Measurements from ENCODE around the gene PJA2.

PJA2 gene

GRCh38 chr5:109408991-109409843 is 557 bp downstream of the PJA2 start:
- DNase-seq, result peak; percentile 76 to 91

- DNase-seq, result peak; percentile 9 to 46
These were observed 1.9 kb downstream of the PJA2 start for GRCh38 chr5:109407913-109408312.

GRCh38 chr5:109406719-109407118 is 3.1 kb downstream of the PJA2 start:
- DNase-seq, result no peak

GRCh38 chr5:109404428-109404960 is 5.3 kb downstream of the PJA2 start:
- DNase-seq, result no peak

- no peak for DNase-seq
These were observed 6.3 kb downstream of the PJA2 start for GRCh38 chr5:109403469-109403868.

GRCh38 chr5:109399092-109399759 is 10.5 kb downstream of the PJA2 start:
- DNase-seq, result no peak

GRCh38 chr5:109396965-109397364 is 12.8 kb downstream of the PJA2 start:
- DNase-seq, result no peak

- DNase-seq, result peak in 1 of 2 donors; percentile 1
These were observed 15.0 kb downstream of the PJA2 start for GRCh38 chr5:109394806-109395205.

GRCh38 chr5:109390188-109390587 is 19.6 kb downstream of the PJA2 start:
- DNase-seq, result no peak

- DNase-seq, result no peak
These were observed 21.4 kb downstream of the PJA2 start for GRCh38 chr5:109388407-109388806.

- DNase-seq, result no peak
These were observed 22.3 kb downstream of the PJA2 start for GRCh38 chr5:109387408-109387974.

- no peak for DNase-seq
These were observed 31.7 kb downstream of the PJA2 start for GRCh38 chr5:109378095-109378494.

- DNase-seq, result no peak
These were observed 35.1 kb downstream of the PJA2 start for GRCh38 chr5:109374625-109375024.

- no peak for DNase-seq
These were observed 35.8 kb downstream of the PJA2 start for GRCh38 chr5:109373932-109374331.

- no peak for DNase-seq
These were observed 39.4 kb downstream of the PJA2 start for GRCh38 chr5:109370343-109370742.

GRCh38 chr5:109365653-109366052 is 44.1 kb downstream of the PJA2 start:
- DNase-seq, result no peak

- DNase-seq, result no peak
These were observed 44.8 kb downstream of the PJA2 start for GRCh38 chr5:109364977-109365376.

GRCh38 chr5:109359642-109360041 is 50.1 kb downstream of the PJA2 start:
- DNase-seq, result no peak

GRCh38 chr5:109357807-109358206 is 52.0 kb downstream of the PJA2 start:
- DNase-seq, result no peak

- DNase-seq, result no peak
These were observed 55.0 kb downstream of the PJA2 start for GRCh38 chr5:109354761-109355160.

GRCh38 chr5:109351988-109352864 is 57.5 kb downstream of the PJA2 start:
- no peak for DNase-seq

GRCh38 chr5:109350537-109351270 is 59.1 kb downstream of the PJA2 start:
- no peak for DNase-seq
